Smooth muscle cell (in vitro differentiated cells): Measurements from ENCODE around the gene PXMP2. TPM values are rescaled to one million over a fixed set of nuclear protein-coding genes. Genes with fewer than 3 reads are reported as not detected.
A peak's percentile ranks its signal among the peaks of the same experiment; 100 is the strongest.

Experiments
- DNase-seq: peaks from one replicate; lab custom pipeline; 2025; ENCODE audit not compliant: unreplicated experiment; lab: John Stamatoyannopoulos, UW
- H2AFZ ChIP-seq: fragments of 200-600 bp; sonication (generic); 2 replicates; pipeline ENCODE4 v1.6.0; 2016; ENCODE audit warnings: antibody characterized with exemption, low read depth, mild to moderate bottlenecking
- H3F3A ChIP-seq: fragments of 200-600 bp; sonication (generic); 2 replicates; pipeline ENCODE4 v1.6.0; 2017; ENCODE audit warnings: antibody characterized with exemption, low read depth
- H3K27ac ChIP-seq: fragments of 200-600 bp; sonication (generic); 2 replicates; pipeline ENCODE4 v1.5.1; 2016; ENCODE audit warnings: low read depth, mild to moderate bottlenecking
- H3K27me3 ChIP-seq: fragments of 200-600 bp; sonication (generic); 2 replicates; pipeline ENCODE4 v1.6.1; 2016; ENCODE audit warnings: low read depth, mild to moderate bottlenecking
- H3K36me3 ChIP-seq: fragments of 200-600 bp; sonication (generic); 2 replicates; pipeline ENCODE4 v1.5.1; 2016; ENCODE audit warnings: low read depth
- H3K4me1 ChIP-seq: fragments of 200-600 bp; sonication (generic); 2 replicates; pipeline ENCODE4 v1.5.1; 2016; ENCODE audit warnings: low read depth
- H3K4me2 ChIP-seq: fragments of 200-600 bp; sonication (generic); 2 replicates; pipeline ENCODE4 v1.6.0; 2016; ENCODE audit warnings: mild to moderate bottlenecking
- H3K4me3 ChIP-seq: fragments of 200-600 bp; sonication (generic); 2 replicates; pipeline ENCODE4 v1.5.1; 2016; ENCODE audit warnings: mild to moderate bottlenecking
- H3K79me2 ChIP-seq: fragments of 200-600 bp; sonication (generic); 2 replicates; pipeline ENCODE4 v1.6.0; 2016; ENCODE audit warnings: low read depth, mild to moderate bottlenecking
- H3K9ac ChIP-seq: fragments of 200-600 bp; sonication (generic); 2 replicates; pipeline ENCODE4 v1.6.0; 2016; ENCODE audit warnings: low read depth
- H3K9me3 ChIP-seq: fragments of 200-600 bp; sonication (generic); replicated peaks from 2 replicates; pipeline ENCODE4 v1.5.1; 2016; ENCODE audit warnings: low read depth
- H4K20me1 ChIP-seq: fragments of 200-600 bp; sonication (generic); 2 replicates; pipeline ENCODE4 v1.6.0; 2016; ENCODE audit warnings: low read depth
- WGBS: methylation state at CpG from one replicate; pipeline ENCODE4 v1.1.7; 2016; ENCODE audit warnings: low lambda C conversion rate; 5-methylcytosine and 5-hydroxymethylcytosine counted together
- polyA plus RNA-seq: library from polyadenylated mRNA; unstranded; fragments of >200 nt; fragmentation: Nextera tagmentation; extraction: Ambion mirVana; gene quantifications from 2 replicates; pipeline ENCODE4 v1.2.1, GENCODE V29; 2016
- total RNA-seq: library from RNA; depleted of rRNA; stranded (reverse); fragments of >200 nt; gene quantifications from 2 replicates; pipeline ENCODE4 v1.2.3, GENCODE V29; 2014
- TF ChIP-seq, protein P1 (sequence below): fragments of 200-600 bp; sonication (generic); IDR thresholded peaks from 2 replicates; pipeline ENCODE4 v1.5.1; 2017; ENCODE audit warnings: borderline replicate concordance, mild to moderate bottlenecking, antibody characterized with exemption; ENCODE audit not compliant: insufficient read depth, poor library complexity, severe bottlenecking

Gene PXMP2
- total and polyA plus RNA-seq, 2 experiments from 2014 or later, result 14.7 to 25.0 TPM

DNA sequence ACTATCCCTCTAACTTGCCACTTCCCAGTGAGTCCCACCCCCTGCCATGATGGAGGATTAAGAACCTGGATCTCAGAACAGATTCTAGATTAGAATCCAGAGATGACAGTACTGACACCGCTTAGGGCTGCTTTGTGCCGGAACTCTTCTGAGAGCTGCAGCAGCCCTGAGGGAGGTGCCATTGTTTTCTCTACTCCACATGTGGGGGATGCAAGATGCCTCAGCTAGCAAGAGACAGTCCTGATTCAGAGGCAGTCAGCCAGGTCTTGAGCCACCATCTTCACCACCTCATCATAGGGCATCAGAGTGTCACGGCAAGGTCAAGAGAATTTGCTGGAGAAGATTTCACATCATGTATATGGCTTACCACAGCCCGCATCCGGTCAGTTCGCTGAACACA, 19.9 kb downstream of the PXMP2 start:
- H3F3A ChIP-seq, result no peaks in the 10 kb centered on the region
- no peak overlapping the region for H3K4me2 ChIP-seq
- H3K9ac ChIP-seq, result no peak overlapping the region
- no peak overlapping the region for H3K27ac ChIP-seq
- H2AFZ ChIP-seq, result no peak overlapping the region
- no peaks in the 10 kb centered on the region for H3K9me3 ChIP-seq
- peaks cover 12% of the 10 kb centered on the region for H3K79me2 ChIP-seq
- H3K27me3 ChIP-seq, result no peaks in the 10 kb centered on the region
- H3K36me3 ChIP-seq, result no peaks in the 10 kb centered on the region
- WGBS, result 97% methylated on average over 6 of the region's 6 CpGs
- TF ChIP-seq, protein P1, sequence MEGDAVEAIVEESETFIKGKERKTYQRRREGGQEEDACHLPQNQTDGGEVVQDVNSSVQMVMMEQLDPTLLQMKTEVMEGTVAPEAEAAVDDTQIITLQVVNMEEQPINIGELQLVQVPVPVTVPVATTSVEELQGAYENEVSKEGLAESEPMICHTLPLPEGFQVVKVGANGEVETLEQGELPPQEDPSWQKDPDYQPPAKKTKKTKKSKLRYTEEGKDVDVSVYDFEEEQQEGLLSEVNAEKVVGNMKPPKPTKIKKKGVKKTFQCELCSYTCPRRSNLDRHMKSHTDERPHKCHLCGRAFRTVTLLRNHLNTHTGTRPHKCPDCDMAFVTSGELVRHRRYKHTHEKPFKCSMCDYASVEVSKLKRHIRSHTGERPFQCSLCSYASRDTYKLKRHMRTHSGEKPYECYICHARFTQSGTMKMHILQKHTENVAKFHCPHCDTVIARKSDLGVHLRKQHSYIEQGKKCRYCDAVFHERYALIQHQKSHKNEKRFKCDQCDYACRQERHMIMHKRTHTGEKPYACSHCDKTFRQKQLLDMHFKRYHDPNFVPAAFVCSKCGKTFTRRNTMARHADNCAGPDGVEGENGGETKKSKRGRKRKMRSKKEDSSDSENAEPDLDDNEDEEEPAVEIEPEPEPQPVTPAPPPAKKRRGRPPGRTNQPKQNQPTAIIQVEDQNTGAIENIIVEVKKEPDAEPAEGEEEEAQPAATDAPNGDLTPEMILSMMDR, result no peak
- H3K4me3 ChIP-seq, result no peak overlapping the region
- DNase-seq, result no peak
- peaks cover 4% of the 10 kb centered on the region for H4K20me1 ChIP-seq
- peaks cover 16% of the 10 kb centered on the region for H3K4me1 ChIP-seq

- no peak overlapping the region for H3K4me2 ChIP-seq
- no peak overlapping the region for H2AFZ ChIP-seq
- no peaks in the 10 kb centered on the region for H3K27me3 ChIP-seq
- peaks cover 16% of the 10 kb centered on the region for H3K4me1 ChIP-seq
- H3K27ac ChIP-seq, result no peak overlapping the region
- H3K36me3 ChIP-seq, result no peaks in the 10 kb centered on the region
- TF ChIP-seq, protein P1, result no peak
- 94% methylated on average over 2 of the region's 2 CpGs for WGBS
- peaks cover 14% of the 10 kb centered on the region for H4K20me1 ChIP-seq
- no peak overlapping the region for H3K4me3 ChIP-seq
- H3K9ac ChIP-seq, result no peak overlapping the region
- no peaks in the 10 kb centered on the region for H3F3A ChIP-seq
- peaks cover 21% of the 10 kb centered on the region for H3K79me2 ChIP-seq
- no peaks in the 10 kb centered on the region for H3K9me3 ChIP-seq
- DNase-seq, result no peak
These were observed 20.8 kb downstream of the PXMP2 start for GRCh38 chr12:132708150-132708549.

GRCh38 chr12:132710043-132710404, 22.6 kb downstream of the PXMP2 start:
- H3K9ac ChIP-seq, result peak overlapping the region; percentile 80
- H3K4me3 ChIP-seq, result peak overlapping the region; percentile 98
- no peaks in the 10 kb centered on the region for H3K36me3 ChIP-seq
- TF ChIP-seq, protein P1, result no peak
- peak overlapping the region; percentile 53 for H3K27ac ChIP-seq
- peak overlapping the region; percentile 73 for H2AFZ ChIP-seq
- peak overlapping the region; percentile 94 for H3K4me2 ChIP-seq
- H3K27me3 ChIP-seq, result no peaks in the 10 kb centered on the region
- DNase-seq, result no peak
- no peaks in the 10 kb centered on the region for H3K9me3 ChIP-seq
- peaks cover 16% of the 10 kb centered on the region for H3K4me1 ChIP-seq
- H3K79me2 ChIP-seq, result peaks cover 37% of the 10 kb centered on the region
- peaks cover 27% of the 10 kb centered on the region for H4K20me1 ChIP-seq
- H3F3A ChIP-seq, result no peaks in the 10 kb centered on the region
- WGBS, result 4% methylated on average over 26 of the region's 26 CpGs

DNA sequence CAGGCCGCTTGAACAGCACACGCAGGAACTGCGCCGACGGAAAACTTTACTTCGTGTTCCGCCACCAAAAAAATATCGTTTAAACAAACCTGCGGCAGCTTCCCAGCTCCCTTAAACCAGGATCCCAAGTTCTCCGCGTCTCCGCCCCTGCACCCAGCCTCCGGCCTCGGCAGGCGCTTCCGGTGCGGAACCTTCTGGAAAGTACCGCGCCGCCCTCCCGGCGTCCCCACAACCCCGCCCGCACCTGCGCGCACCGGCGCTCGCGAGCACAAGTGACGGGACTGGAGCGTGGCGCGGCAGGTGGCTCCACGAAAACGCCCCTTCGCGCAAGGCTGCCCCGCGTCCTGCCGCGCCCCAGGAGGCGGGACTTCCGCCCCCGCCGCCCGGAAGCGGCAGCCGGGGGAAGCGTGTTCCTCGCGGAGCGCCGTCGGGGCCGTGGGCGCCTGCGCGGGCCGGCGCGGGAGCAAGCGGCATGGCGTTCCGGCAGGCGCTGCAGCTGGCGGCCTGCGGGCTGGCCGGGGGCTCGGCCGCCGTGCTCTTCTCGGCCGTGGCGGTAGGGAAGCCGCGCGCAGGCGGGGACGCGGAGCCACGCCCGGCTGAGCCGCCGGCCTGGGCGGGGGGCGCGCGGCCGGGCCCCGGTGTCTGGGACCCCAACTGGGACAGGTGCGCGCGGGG, 23.2 kb downstream of the PXMP2 start, which contains the start of gene PGAM5:
Gene PGAM5 (plus strand): TSS at position 438 of the 675 bp plus-strand sequence. CDS start 35 bp downstream, at position 473.
- H3K9me3 ChIP-seq, result no peaks in the 10 kb centered on the region
- no peaks in the 10 kb centered on the region for H3F3A ChIP-seq
- peak within 1 kb of the TSS; percentile 98 for H3K4me3 ChIP-seq
- peaks cover 27% of the 10 kb centered on the region for H4K20me1 ChIP-seq
- H3K4me2 ChIP-seq, result peak within 1 kb of the TSS; percentile 94
- H2AFZ ChIP-seq, result peak within 1 kb of the TSS; percentile 73
- 1% methylated on average over 86 of the region's 94 CpGs for WGBS
- peaks cover 37% of the 10 kb centered on the region for H3K79me2 ChIP-seq
- TF ChIP-seq, protein P1, result no peak
- H3K27ac ChIP-seq, result peak within 1 kb of the TSS; percentile 53
- peak; percentile 32 for DNase-seq
- H3K36me3 ChIP-seq, result no peaks in the 10 kb centered on the region
- H3K4me1 ChIP-seq, result peaks cover 16% of the 10 kb centered on the region
- H3K9ac ChIP-seq, result peak within 1 kb of the TSS; percentile 80
- H3K27me3 ChIP-seq, result no peaks in the 10 kb centered on the region
